GM12892 (cell line): ENCODE measurements around the gene STX18.
A peak's percentile ranks its signal among the peaks of the same experiment; 100 is the strongest.

Experiments used
- DNase-seq: peaks from one replicate; pipeline ENCODE4 v3.0.0; 2011; ENCODE audit not compliant: insufficient read length
- FAIRE-seq: peaks from 2 replicates; lab custom pipeline; 2011; peaks lifted over from hg19 to GRCh38; lab: Jason Lieb, UNC
- POLR2A ChIP-seq: IDR thresholded peaks from 2 replicates; pipeline ENCODE4 v1.6.1; 2011; ENCODE audit warnings: low read depth, low read length, control low read depth
- POLR2AphosphoS5 ChIP-seq: IDR thresholded peaks from 2 replicates; pipeline ENCODE4 v1.6.1; 2011; ENCODE audit warnings: low read depth, low read length, control low read depth
- TAF1 ChIP-seq: IDR thresholded peaks from 2 replicates; pipeline ENCODE4 v1.6.1; 2011; ENCODE audit warnings: low read depth, mild to moderate bottlenecking, control low read depth, low read length, borderline replicate concordance

The STX18 gene

GRCh38 chr4:4462970-4463369 lies 78.9 kb downstream of the STX18 start:
- TF ChIP-seq TAF1 (no peak), POLR2A (no peak), POLR2AphosphoS5 (no peak)
- FAIRE-seq (no peak), DNase-seq (no peak)

- FAIRE-seq (no peak), DNase-seq (no peak)
- no peak for TF ChIP-seq POLR2AphosphoS5
- TF ChIP-seq POLR2A = no peak
- TF ChIP-seq TAF1 = no peak
These were observed 80.0 kb downstream of the STX18 start for GRCh38 chr4:4461850-4462249.

GRCh38 chr4:4461178-4461577 lies 80.7 kb downstream of the STX18 start:
- no peak for DNase-seq
- no peak for FAIRE-seq
- TF ChIP-seq POLR2AphosphoS5 (no peak), TAF1 (no peak), POLR2A (no peak)

- FAIRE-seq = no peak
- DNase-seq = no peak
- TF ChIP-seq POLR2AphosphoS5 (no peak), TAF1 (no peak), POLR2A (no peak)
These were observed 81.1 kb downstream of the STX18 start for GRCh38 chr4:4460759-4461158.

- FAIRE-seq (no peak), DNase-seq (no peak)
These were observed 82.7 kb downstream of the STX18 start for GRCh38 chr4:4459181-4459580.

GRCh38 chr4:4457803-4458553 lies 83.9 kb downstream of the STX18 start:
- TF ChIP-seq POLR2AphosphoS5 = no peak
- TF ChIP-seq POLR2A = no peak
- no peak for TF ChIP-seq TAF1
- no peak for DNase-seq
- FAIRE-seq = no peak

More at GRCh38 chr4:4459181-4459580, 82.7 kb downstream of the STX18 start:
- no peak for TF ChIP-seq POLR2A
- no peak for TF ChIP-seq TAF1
- TF ChIP-seq POLR2AphosphoS5 = no peak

- TF ChIP-seq POLR2AphosphoS5 (no peak), TAF1 (no peak), POLR2A (no peak)
- FAIRE-seq = no peak
These were observed 84.9 kb downstream of the STX18 start for GRCh38 chr4:4456816-4457578.

GRCh38 chr4:4456351-4456750 lies 85.5 kb downstream of the STX18 start:
- FAIRE-seq (no peak), DNase-seq (no peak)
- no peak for TF ChIP-seq TAF1
- TF ChIP-seq POLR2A = no peak
- no peak for TF ChIP-seq POLR2AphosphoS5

More at GRCh38 chr4:4456816-4457578, 84.9 kb downstream of the STX18 start:
- DNase-seq = no peak

GRCh38 chr4:4455210-4455865 lies 86.5 kb downstream of the STX18 start:
- peak; percentile 17 for FAIRE-seq
- TF ChIP-seq TAF1 (no peak), POLR2A (no peak), POLR2AphosphoS5 (no peak)
- no peak for DNase-seq

- no peak for FAIRE-seq
- TF ChIP-seq TAF1 = no peak
- no peak for TF ChIP-seq POLR2AphosphoS5
- TF ChIP-seq POLR2A = no peak
- DNase-seq = no peak
These were observed 95.4 kb downstream of the STX18 start for GRCh38 chr4:4446434-4446833.

GRCh38 chr4:4443821-4444220 lies 98.0 kb downstream of the STX18 start:
- TF ChIP-seq POLR2AphosphoS5 = no peak
- no peak for TF ChIP-seq POLR2A
- no peak for TF ChIP-seq TAF1
- DNase-seq (no peak), FAIRE-seq (no peak)
